SJSA1 (cell line): ENCODE measurements around the gene HOXB6. TPM values are rescaled to one million over a fixed set of nuclear protein-coding genes. Genes with fewer than 3 reads are reported as not detected.

Source experiments
- DNase-seq, 2 experiments: peaks; one replicate each; pipeline ENCODE4 v3.0.0-alpha.2; 2015 to 2020; ENCODE audit warnings: low spot score in 2 of 2, low read depth in 1 of 2
- H3K27ac ChIP-seq: fragments of 250-450 bp; sonication (Bioruptor Pico); 2 replicates; pipeline ENCODE4 v1.5.1; 2020; ENCODE audit warnings: mild to moderate bottlenecking, moderate library complexity
- H3K27me3 ChIP-seq: fragments of 250-450 bp; sonication (Bioruptor Pico); replicated peaks from 2 replicates; pipeline ENCODE4 v1.5.1; 2020; ENCODE audit warnings: mild to moderate bottlenecking, moderate library complexity
- H3K36me3 ChIP-seq: fragments of 250-450 bp; sonication (Bioruptor Pico); 2 replicates; pipeline ENCODE4 v1.5.1; 2020; ENCODE audit warnings: mild to moderate bottlenecking
- H3K4me1 ChIP-seq: fragments of 250-450 bp; sonication (Bioruptor Pico); replicated peaks from 2 replicates; pipeline ENCODE4 v1.6.1; 2021; ENCODE audit warnings: mild to moderate bottlenecking
- H3K4me3 ChIP-seq: fragments of 250-450 bp; sonication (Bioruptor Pico); 2 replicates; pipeline ENCODE4 v1.5.1; 2020; ENCODE audit warnings: mild to moderate bottlenecking
- H3K9me3 ChIP-seq: fragments of 250-450 bp; sonication (Bioruptor Pico); replicated peaks from 2 replicates; pipeline ENCODE4 v1.5.1; 2020; ENCODE audit warnings: mild to moderate bottlenecking
- total RNA-seq: library from RNA; depleted of rRNA; stranded (reverse); fragments of >200 nt; shearing (Covaris generic); gene quantifications from 2 replicates; pipeline ENCODE4 v1.2.3, GENCODE V29; 2014

The HOXB6 gene
- total RNA-seq, 1 experiment from 2014 or later = 4.8 TPM

DNA sequence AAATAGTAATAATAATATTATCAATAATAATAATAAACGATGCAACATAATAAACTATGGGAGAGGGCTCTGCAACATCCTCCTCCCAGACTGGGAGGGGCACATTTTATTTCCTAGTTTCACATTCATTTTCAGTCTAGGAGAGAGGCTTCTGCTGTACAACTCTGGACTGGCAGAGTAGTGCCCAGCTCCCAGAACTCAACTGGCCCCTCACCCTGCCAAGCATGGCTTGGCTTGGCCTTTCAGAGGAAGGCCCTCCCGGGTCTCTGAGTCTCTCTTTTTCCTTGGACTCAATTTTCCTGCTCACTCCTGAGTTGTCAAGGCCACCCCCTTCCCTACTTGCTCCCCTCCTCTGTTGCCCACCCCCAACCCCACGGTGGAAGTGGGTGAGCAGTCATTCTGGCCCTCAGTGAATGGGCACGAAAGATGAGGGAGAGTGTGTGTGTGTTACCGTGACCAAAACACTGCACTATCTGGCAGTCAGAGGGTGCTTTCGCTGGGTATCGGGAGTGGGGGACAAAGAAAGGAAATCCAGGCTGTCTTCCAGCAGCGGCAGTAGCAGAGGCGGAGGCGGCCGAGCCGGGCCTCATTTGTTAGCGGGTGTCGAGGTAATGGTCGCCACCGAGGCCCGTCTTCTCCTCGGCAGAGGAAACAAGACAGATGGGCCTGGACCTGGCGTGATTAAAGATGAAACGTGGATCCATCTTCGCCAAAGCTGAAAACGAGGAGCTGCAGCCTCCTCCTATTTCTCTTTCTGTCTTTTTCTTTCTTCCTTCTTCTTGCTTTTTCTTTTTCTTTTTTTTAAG, 28.9 kb downstream of the HOXB6 start:
- H3K27me3 ChIP-seq = no peaks in the 10 kb centered on the region
- no peak overlapping the region for H3K4me3 ChIP-seq
- H3K9me3 ChIP-seq = no peaks in the 10 kb centered on the region
- peaks cover 3% of the 10 kb centered on the region; the same call in 1 of the 2 replicates for H3K36me3 ChIP-seq
- peaks cover 33% of the 10 kb centered on the region for H3K4me1 ChIP-seq
- H3K27ac ChIP-seq = no peak overlapping the region
- DNase-seq = no peak

GRCh38 chr17:48575066-48575582, 29.7 kb downstream of the HOXB6 start:
- Histone ChIP-seq H3K36me3 (peaks cover 3% of the 10 kb centered on the region; the same call in 1 of the 2 replicates), H3K27ac (no peak overlapping the region), H3K4me1 (peaks cover 33% of the 10 kb centered on the region), H3K27me3 (no peaks in the 10 kb centered on the region), H3K4me3 (no peak overlapping the region), H3K9me3 (no peaks in the 10 kb centered on the region)
- peak in 1 of 2 experiments; percentile 67 for DNase-seq

GRCh38 chr17:48574505-48575065, 30.2 kb downstream of the HOXB6 start:
- Histone ChIP-seq H3K9me3 (no peaks in the 10 kb centered on the region), H3K27me3 (no peaks in the 10 kb centered on the region), H3K27ac (no peak overlapping the region), H3K4me1 (peaks cover 33% of the 10 kb centered on the region), H3K36me3 (peaks cover 6% of the 10 kb centered on the region; the same call in 1 of the 2 replicates), H3K4me3 (no peak overlapping the region)
- DNase-seq = no peak

DNA sequence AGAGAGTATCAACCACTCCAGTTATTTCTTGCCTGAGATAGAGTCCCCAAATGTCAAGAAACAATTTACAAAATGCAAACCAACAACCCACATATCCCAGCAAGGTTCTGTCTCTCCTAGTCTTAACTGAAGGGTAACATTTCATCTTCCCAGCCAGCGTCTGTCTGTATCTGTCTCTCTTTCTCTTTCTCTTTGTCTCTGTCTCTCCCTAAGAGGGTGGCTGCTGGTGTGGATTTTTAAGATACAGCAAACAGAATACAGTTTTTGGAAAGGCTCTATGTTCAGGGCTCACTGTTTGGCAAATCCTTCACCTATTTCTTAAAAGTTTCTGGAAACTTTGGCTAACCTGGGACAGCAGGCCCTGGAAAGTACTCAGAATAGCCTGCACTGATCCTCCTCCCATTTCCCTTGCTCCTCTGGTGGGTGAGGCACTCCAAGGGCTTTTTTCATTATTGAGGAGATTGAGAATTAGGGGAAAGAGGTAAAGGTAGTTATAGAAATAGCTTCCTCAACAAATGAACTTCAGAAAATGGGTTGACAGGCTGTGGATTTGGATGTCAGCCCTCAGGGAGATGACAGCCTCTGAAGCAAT, 32.9 kb downstream of the HOXB6 start:
- peaks cover 6% of the 10 kb centered on the region; the same call in 1 of the 2 replicates for H3K36me3 ChIP-seq
- H3K27ac ChIP-seq = no peak overlapping the region
- no peaks in the 10 kb centered on the region for H3K9me3 ChIP-seq
- peaks cover 23% of the 10 kb centered on the region for H3K4me1 ChIP-seq
- H3K27me3 ChIP-seq = no peaks in the 10 kb centered on the region
- H3K4me3 ChIP-seq = no peak overlapping the region
- no peak for DNase-seq

DNA sequence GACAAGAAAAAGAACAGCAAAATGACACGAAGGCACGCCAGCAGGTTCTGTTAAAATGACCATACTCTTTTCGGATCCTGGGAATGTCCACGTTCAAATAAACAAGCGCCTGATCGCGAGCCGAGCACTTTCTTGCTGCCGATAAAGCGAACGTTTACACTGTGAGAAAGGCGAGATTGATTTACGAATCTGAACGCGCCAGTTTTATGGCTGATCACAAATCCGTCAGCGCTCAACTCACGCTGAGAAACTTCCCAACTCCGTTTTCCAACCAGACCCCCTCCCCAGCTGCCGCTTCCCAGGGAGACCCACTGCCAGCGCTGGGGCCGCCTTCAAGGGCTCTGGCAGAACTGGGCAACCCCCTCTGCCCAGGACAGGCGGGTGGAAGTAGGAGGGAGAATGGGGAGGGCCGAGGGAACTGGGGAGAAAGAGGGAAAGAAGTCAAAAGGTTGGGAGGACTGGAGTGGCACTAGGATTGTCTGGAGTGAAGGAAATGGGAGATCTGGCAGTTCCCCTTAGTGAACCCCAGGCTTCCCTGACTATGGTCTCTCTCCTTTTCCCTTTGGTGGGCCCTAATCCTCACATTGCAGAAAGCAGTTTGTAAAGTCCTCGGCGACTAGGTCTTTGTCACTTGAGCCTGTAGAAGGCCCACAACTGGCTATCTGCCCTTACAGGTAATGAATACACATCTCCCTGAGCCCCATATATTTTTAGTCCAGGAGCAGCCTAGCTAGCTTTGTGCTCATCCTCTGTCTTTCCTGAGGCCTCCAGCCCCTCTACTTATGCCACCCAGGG, 33.6 kb downstream of the HOXB6 start:
- no peaks in the 10 kb centered on the region for H3K27me3 ChIP-seq
- H3K4me3 ChIP-seq = no peak overlapping the region
- H3K4me1 ChIP-seq = peaks cover 18% of the 10 kb centered on the region
- H3K27ac ChIP-seq = no peak overlapping the region
- H3K36me3 ChIP-seq = peaks cover 6% of the 10 kb centered on the region; the same call in 1 of the 2 replicates
- H3K9me3 ChIP-seq = no peaks in the 10 kb centered on the region
- no peak for DNase-seq

- no peak overlapping the region for H3K4me3 ChIP-seq
Observed at GRCh38 chr17:48570325-48571023, 34.3 kb downstream of the HOXB6 start.

DNA sequence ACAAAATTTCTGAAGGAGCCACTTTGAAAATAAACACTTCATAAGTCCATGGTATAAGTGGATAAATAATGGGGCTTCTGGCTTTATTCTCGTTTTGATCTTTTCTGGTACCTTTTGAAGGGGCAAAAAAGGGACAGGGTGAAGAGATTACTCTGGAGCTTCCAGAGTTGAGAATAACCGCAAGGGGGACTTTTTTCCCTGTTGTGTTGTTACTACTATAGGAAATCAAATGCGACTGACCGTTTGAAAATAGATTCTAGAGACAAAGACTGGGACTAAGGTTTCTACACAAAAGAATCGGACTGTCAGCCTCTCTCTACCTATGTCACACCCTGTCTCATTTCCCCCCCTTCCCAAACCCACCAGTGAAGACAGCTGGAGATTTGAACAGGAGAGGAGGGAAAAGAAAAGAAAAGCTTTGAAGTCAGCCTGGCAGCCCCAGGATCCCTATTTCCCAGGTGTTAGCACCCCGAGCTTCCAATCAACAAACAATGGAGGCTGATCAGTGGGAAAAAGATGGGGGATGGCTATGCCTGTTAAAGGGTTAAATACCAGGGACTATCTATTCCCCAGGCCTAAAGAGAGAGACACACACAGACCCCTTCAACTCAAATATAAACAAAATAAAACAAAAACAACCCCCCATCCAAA, 35.0 kb downstream of the HOXB6 start:
- H3K4me1 ChIP-seq = peaks cover 5% of the 10 kb centered on the region
- H3K27me3 ChIP-seq = no peaks in the 10 kb centered on the region
- no peak for DNase-seq
- no peak overlapping the region for H3K27ac ChIP-seq
- no peak overlapping the region for H3K4me3 ChIP-seq
- H3K9me3 ChIP-seq = no peaks in the 10 kb centered on the region
- peaks cover 3% of the 10 kb centered on the region; the same call in 1 of the 2 replicates for H3K36me3 ChIP-seq

More at GRCh38 chr17:48570325-48571023, 34.3 kb downstream of the HOXB6 start:
- Histone ChIP-seq H3K36me3 (0 out of 2 replicates have a peak, but pooled peaks cover 3% of the 10 kb centered on the region), H3K4me1 (peaks cover 10% of the 10 kb centered on the region), H3K9me3 (no peaks in the 10 kb centered on the region), H3K27me3 (no peaks in the 10 kb centered on the region), H3K27ac (no peak overlapping the region)
- DNase-seq = no peak

DNA sequence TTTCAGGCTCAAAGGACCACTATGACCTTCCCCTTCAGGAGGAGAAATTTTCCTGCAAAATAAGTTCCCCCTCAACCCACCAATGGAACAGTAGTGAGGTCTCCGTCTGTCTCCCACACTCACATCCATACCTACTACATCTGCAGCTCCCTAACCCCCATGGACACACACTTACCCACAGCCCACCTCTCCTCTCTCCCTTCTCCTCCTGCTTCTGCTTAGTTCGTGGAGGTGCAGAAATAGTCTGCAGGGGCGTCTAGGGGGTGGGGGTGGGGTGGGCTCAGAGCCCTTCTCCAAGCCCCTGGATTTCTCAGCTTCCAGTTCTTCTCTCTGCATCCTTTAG, 35.6 kb downstream of the HOXB6 start:
- DNase-seq = no peak
- Histone ChIP-seq H3K4me1 (peaks cover 6% of the 10 kb centered on the region), H3K9me3 (no peaks in the 10 kb centered on the region), H3K27ac (no peak overlapping the region), H3K27me3 (no peaks in the 10 kb centered on the region), H3K36me3 (peaks cover 3% of the 10 kb centered on the region; the same call in 1 of the 2 replicates), H3K4me3 (no peak overlapping the region)

- Histone ChIP-seq H3K4me3 (no peak overlapping the region), H3K4me1 (peaks cover 6% of the 10 kb centered on the region), H3K36me3 (peaks cover 3% of the 10 kb centered on the region; the same call in 1 of the 2 replicates), H3K9me3 (no peaks in the 10 kb centered on the region), H3K27ac (no peak overlapping the region), H3K27me3 (no peaks in the 10 kb centered on the region)
- DNase-seq = no peak
Observed at GRCh38 chr17:48568499-48569239, 36.1 kb downstream of the HOXB6 start.

- Histone ChIP-seq H3K27me3 (no peaks in the 10 kb centered on the region), H3K9me3 (no peaks in the 10 kb centered on the region), H3K4me3 (no peak overlapping the region), H3K27ac (no peak overlapping the region), H3K36me3 (peaks cover 3% of the 10 kb centered on the region; the same call in 1 of the 2 replicates), H3K4me1 (peaks cover 6% of the 10 kb centered on the region)
- no peak for DNase-seq
Observed at GRCh38 chr17:48567646-48568354, 37.0 kb downstream of the HOXB6 start.

DNA sequence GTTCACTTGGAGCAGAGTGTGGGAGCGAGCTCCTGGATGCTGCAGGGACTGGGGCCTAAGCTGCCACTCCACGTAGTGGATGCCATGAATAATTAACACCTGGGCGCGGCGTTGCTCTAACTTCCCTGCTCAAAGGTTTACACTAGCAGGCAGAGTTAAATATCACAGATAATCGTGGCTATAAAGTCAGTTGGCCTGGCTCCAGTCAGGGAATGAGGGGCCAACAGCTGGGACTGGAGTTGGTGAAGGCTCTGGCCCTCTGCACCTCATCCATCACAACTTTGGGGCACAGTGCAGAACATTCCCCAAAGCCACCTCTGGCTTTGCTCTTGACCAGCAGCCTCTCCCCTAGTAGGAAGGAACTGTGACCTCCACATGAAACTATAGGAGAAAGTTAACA, 37.6 kb downstream of the HOXB6 start:
- Histone ChIP-seq H3K36me3 (peaks cover 3% of the 10 kb centered on the region; the same call in 1 of the 2 replicates), H3K27me3 (no peaks in the 10 kb centered on the region), H3K27ac (no peak overlapping the region), H3K4me1 (peaks cover 6% of the 10 kb centered on the region), H3K4me3 (no peak overlapping the region), H3K9me3 (no peaks in the 10 kb centered on the region)
- DNase-seq = no peak
